CD14-positive monocyte (primary cell): ENCODE results near the gene CHRNA4. TPM values are rescaled to one million over a fixed set of nuclear protein-coding genes. Genes with fewer than 3 reads are reported as not detected.

Experiments
- DNase-seq, 3 donors: peaks; one replicate each; pipeline ENCODE4 v3.0.0-alpha.2; 2011 to 2022
- H2AFZ ChIP-seq: 2 replicates; pipeline ENCODE4 v1.6.0; 2012; ENCODE audit warnings: mild to moderate bottlenecking, low read depth, low read length, inconsistent platforms; ENCODE audit not compliant: insufficient read depth, poor library complexity, severe bottlenecking
- H3K27ac ChIP-seq, 2 donors: 1 replicate in 1 of 2; 2 replicates in 1 of 2; pipeline ENCODE4 v1.5.1; 2012 to 2013; ENCODE audit warnings: low read length in 2 of 2, control low read depth in 1 of 2, inconsistent platforms in 1 of 2, low read depth in 1 of 2, mild to moderate bottlenecking in 1 of 2
- H3K27me3 ChIP-seq, 2 donors: one replicate each; pipeline versions ENCODE4 v1.6.0 to v1.6.1; 2011 to 2013; ENCODE audit warnings: low read length in 2 of 2; ENCODE audit not compliant: control insufficient read depth in 2 of 2, insufficient read depth in 2 of 2
- H3K36me3 ChIP-seq, 2 donors: replicated peaks in 1 of 2; 1 replicate in 1 of 2; 2 replicates in 1 of 2; pipeline versions ENCODE4 v1.5.1 to v1.6.1; 2012 to 2013; ENCODE audit warnings: low read length in 2 of 2, control low read depth in 1 of 2, inconsistent platforms in 1 of 2, mild to moderate bottlenecking in 1 of 2; ENCODE audit not compliant: insufficient read depth in 2 of 2, control insufficient read depth in 1 of 2
- H3K4me1 ChIP-seq, 2 donors: 1 replicate in 1 of 2; 2 replicates in 1 of 2; pipeline versions ENCODE4 v1.5.1 to v1.6.1; 2012 to 2013; ENCODE audit warnings: low read length in 2 of 2, control low read depth in 1 of 2, inconsistent platforms in 1 of 2, mild to moderate bottlenecking in 1 of 2, moderate library complexity in 1 of 2; ENCODE audit not compliant: insufficient read depth in 2 of 2, control insufficient read depth in 1 of 2
- H3K4me2 ChIP-seq: replicated peaks from 2 replicates; pipeline ENCODE3; 2012; ENCODE audit warnings: low read length, moderate library complexity, mild to moderate bottlenecking; ENCODE audit not compliant: poor library complexity, severe bottlenecking; ENCODE audit errors: extremely low read depth
- H3K4me3 ChIP-seq, 3 experiments: fragments of 200-600 bp in 1 of 3; sonication (generic) in 1 of 3; replicated peaks in 1 of 3; 1 replicate in 2 of 3; 2 replicates in 1 of 3; pipeline ENCODE4 v1.5.1; 2011 to 2013; ENCODE audit warnings: low read length in 3 of 3, mild to moderate bottlenecking in 3 of 3, control low read depth in 2 of 3, low read depth in 2 of 3, inconsistent platforms in 1 of 3, moderate library complexity in 1 of 3
- H3K79me2 ChIP-seq: 2 replicates; pipeline ENCODE4 v1.6.0; 2012; ENCODE audit warnings: mild to moderate bottlenecking, control low read depth, inconsistent platforms, low read length, moderate library complexity; ENCODE audit not compliant: insufficient read depth
- H3K9ac ChIP-seq: 2 replicates; pipeline ENCODE4 v1.6.0; 2017; ENCODE audit warnings: low read length, mild to moderate bottlenecking; ENCODE audit not compliant: insufficient read depth, poor library complexity, severe bottlenecking
- H3K9me3 ChIP-seq, 2 donors: replicated peaks in 1 of 2; 1 replicate in 1 of 2; 2 replicates in 1 of 2; pipeline versions ENCODE4 v1.5.1 to v1.6.1; 2012 to 2013; ENCODE audit warnings: low read length in 2 of 2, control low read depth in 1 of 2; ENCODE audit not compliant: control insufficient read depth in 1 of 2, insufficient read depth in 1 of 2
- H4K20me1 ChIP-seq: 2 replicates; pipeline ENCODE4 v1.6.0; 2012; ENCODE audit warnings: mild to moderate bottlenecking, low read length, control low read depth, moderate library complexity; ENCODE audit not compliant: insufficient read depth
- H3K27ac Mint-ChIP-seq, 7 donors: one replicate each; pipeline ENCODE4 v1.8.0; 2020; ENCODE audit warnings: mild to moderate bottlenecking in 7 of 7, mixed read lengths in 7 of 7, moderate library complexity in 6 of 7, inconsistent platforms in 2 of 7
- H3K27me3 Mint-ChIP-seq, 3 donors: one replicate each; pipeline ENCODE4 v1.8.0; 2021 to 2022; ENCODE audit warnings: low read depth in 3 of 3, mild to moderate bottlenecking in 3 of 3, mixed read lengths in 3 of 3, moderate library complexity in 3 of 3, inconsistent platforms in 1 of 3
- H3K36me3 Mint-ChIP-seq, 2 donors: one replicate each; pipeline ENCODE4 v1.8.0; 2020; ENCODE audit warnings: mixed read lengths in 2 of 2, inconsistent platforms in 1 of 2, mild to moderate bottlenecking in 1 of 2
- H3K4me1 Mint-ChIP-seq: one replicate; pipeline ENCODE4 v1.8.0; 2020; ENCODE audit warnings: mild to moderate bottlenecking, mixed read lengths
- H3K4me3 Mint-ChIP-seq, 2 donors: one replicate each; pipeline ENCODE4 v1.8.0; 2020; ENCODE audit warnings: mild to moderate bottlenecking in 2 of 2, mixed read lengths in 2 of 2, moderate library complexity in 1 of 2
- H3K9me3 Mint-ChIP-seq, 7 donors: one replicate each; pipeline ENCODE4 v1.8.0; 2020 to 2022; ENCODE audit warnings: mixed read lengths in 7 of 7, mild to moderate bottlenecking in 6 of 7, moderate library complexity in 6 of 7, inconsistent platforms in 2 of 7
- WGBS: methylation state at CpG from one replicate; pipeline ENCODE4 v1.1.5; 2013; ENCODE audit warnings: missing lambda C conversion rate; ENCODE audit not compliant: insufficient coverage; 5-methylcytosine and 5-hydroxymethylcytosine counted together
- intact Hi-C, 2 donors: fragments of 100-400 bp; cut with micrococcal nuclease; formaldehyde crosslinking; loops; one replicate each; pipeline versions ENCODE4 v1.15.0 to v1.15.1; 2023
- polyA plus RNA-seq, 3 donors: library from polyadenylated mRNA; depleted of rRNA in 1 of 3; unstranded in 2 of 3; stranded (reverse) in 1 of 3; fragments of 300-500 nt in 2 of 3; fragments of >200 nt in 1 of 3; fragmentation: Illumina TruSeq in 2 of 3; gene quantifications; 1 replicate in 2 of 3; 2 replicates in 1 of 3; pipeline ENCODE4 v1.2.3, GENCODE V29; 2012 to 2021
- TF ChIP-seq, protein P1 (sequence below): fragments of 200-600 bp; IDR thresholded peaks from one replicate; pipeline ENCODE4 v1.8.0; 2022; ENCODE audit warnings: antibody characterized with exemption, mild to moderate bottlenecking

CHRNA4 gene
- polyA plus RNA-seq, 3 donors, result not detected

DNA sequence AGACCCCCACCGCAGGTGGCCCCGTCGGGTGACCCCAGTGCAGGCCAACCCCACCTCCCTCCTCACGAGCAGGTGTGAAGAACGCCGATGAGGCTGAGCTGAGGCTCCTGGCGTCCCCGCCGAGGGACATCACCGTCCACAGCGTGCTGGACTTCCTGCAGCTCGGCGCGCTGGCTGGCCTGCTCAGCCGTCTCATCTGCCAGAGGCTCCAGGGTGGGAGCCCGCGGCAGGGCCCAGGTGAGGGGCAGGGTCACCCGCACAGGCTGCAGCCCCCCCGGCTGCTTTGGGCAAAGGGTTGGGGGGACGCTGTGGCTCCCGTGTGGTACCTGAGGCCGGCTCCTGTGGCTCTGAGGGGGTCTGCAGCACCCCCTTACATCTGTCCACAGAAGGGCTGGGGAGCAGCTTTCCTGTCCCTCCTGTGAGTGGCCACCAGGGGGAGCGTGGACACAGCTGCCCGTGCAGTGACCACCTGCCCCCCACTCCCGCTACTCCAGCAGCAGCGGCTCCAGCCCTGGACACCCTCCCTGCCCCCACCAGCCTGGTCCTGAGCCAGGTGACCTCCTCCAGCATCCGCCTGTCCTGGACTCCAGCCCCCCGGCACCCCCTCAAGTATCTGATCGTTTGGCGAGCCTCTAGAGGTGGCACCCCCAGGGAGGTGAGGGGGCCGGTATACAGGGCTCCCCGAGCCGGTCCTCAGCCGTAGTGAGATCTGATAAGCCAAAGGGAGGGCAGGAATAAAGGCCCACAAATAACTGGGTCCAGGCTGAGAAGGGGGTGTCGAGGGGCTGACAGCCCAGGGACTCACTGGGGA, 51.7 kb downstream of the CHRNA4 start:
- Histone ChIP-seq H3K36me3 (no peaks in the 10 kb centered on the region), H3K27me3 (no peaks in the 10 kb centered on the region), H3K4me3 (no peak overlapping the region), H3K9ac (no peak overlapping the region), H3K9me3 (no peaks in the 10 kb centered on the region), H4K20me1 (no peaks in the 10 kb centered on the region), H3K79me2 (no peaks in the 10 kb centered on the region), H3K4me1 (no peaks in the 10 kb centered on the region), H3K4me2 (no peak overlapping the region), H3K27ac (no peak overlapping the region), H2AFZ (no peak overlapping the region)
- peaks cover 0 to 2% (median 2%) of the 10 kb centered on the region in 3 donors for H3K27me3 Mint-ChIP-seq
- no peak overlapping the region for H3K27ac Mint-ChIP-seq
- H3K36me3 Mint-ChIP-seq, result no peaks in the 10 kb centered on the region
- WGBS, result 47% methylated on average over 24 of the region's 35 CpGs
- H3K9me3 Mint-ChIP-seq, result peaks cover 0 to 1% (median 0%) of the 10 kb centered on the region in 7 donors
- intact Hi-C loops, result loop anchor here in 1 of 2 donors (2.0 kb wide), 1 partner anchor 71 kb away; no protein-coding TSS in a partner anchor
- DNase-seq, result peak in 1 of 3 donors; percentile 37
- TF ChIP-seq, protein P1, sequence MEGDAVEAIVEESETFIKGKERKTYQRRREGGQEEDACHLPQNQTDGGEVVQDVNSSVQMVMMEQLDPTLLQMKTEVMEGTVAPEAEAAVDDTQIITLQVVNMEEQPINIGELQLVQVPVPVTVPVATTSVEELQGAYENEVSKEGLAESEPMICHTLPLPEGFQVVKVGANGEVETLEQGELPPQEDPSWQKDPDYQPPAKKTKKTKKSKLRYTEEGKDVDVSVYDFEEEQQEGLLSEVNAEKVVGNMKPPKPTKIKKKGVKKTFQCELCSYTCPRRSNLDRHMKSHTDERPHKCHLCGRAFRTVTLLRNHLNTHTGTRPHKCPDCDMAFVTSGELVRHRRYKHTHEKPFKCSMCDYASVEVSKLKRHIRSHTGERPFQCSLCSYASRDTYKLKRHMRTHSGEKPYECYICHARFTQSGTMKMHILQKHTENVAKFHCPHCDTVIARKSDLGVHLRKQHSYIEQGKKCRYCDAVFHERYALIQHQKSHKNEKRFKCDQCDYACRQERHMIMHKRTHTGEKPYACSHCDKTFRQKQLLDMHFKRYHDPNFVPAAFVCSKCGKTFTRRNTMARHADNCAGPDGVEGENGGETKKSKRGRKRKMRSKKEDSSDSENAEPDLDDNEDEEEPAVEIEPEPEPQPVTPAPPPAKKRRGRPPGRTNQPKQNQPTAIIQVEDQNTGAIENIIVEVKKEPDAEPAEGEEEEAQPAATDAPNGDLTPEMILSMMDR, result peak; percentile 85
- no peaks in the 10 kb centered on the region for H3K4me1 Mint-ChIP-seq
- H3K4me3 Mint-ChIP-seq, result no peak overlapping the region

DNA sequence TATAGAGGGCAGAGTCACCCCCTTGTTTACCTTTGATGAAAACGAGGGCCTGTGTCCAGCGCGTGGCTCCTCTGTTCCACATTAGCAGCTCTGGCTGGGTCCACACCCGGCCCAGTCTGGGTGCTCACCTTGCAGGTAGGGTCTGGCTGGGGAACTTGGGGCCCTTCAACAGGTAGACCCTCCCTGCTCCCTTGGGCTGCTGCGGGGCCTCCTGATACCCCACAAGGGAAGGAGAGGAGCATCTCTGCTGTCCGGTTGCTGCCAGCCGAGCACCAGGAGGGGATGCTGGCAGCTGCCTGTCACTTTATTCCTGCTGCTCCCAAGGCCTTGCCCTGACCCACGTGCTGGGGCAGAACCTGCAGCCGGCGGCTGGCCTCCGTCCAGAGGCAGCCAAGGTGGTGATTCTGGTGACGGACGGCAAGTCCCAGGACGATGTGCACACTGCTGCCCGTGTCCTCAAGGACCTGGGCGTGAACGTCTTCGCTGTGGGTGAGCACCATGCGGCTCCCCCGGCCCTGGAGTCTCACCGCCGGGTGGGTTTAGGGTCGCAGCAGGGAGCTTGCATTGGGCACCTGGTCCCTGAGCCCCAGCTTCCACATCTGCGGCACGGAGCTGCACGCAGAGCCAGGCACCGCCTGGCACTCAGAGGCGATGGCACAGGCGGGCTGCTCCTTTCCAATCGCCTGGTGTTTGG, 52.8 kb downstream of the CHRNA4 start:
- no peak overlapping the region for H2AFZ ChIP-seq
- H3K27ac ChIP-seq, result no peak overlapping the region
- H3K9ac ChIP-seq, result no peak overlapping the region
- no peak for DNase-seq
- H3K9me3 Mint-ChIP-seq, result peaks cover 0 to 1% (median 0%) of the 10 kb centered on the region in 7 donors
- 89% methylated on average over 29 of the region's 30 CpGs for WGBS
- TF ChIP-seq, protein P1, result no peak
- H3K9me3 ChIP-seq, result no peaks in the 10 kb centered on the region
- no peaks in the 10 kb centered on the region for H3K36me3 ChIP-seq
- no peak overlapping the region for H3K27ac Mint-ChIP-seq
- H3K27me3 ChIP-seq, result no peaks in the 10 kb centered on the region
- H3K4me3 ChIP-seq, result no peak overlapping the region
- H3K4me2 ChIP-seq, result no peak overlapping the region
- intact Hi-C loops, result no loop called here
- no peaks in the 10 kb centered on the region for H3K4me1 Mint-ChIP-seq
- no peaks in the 10 kb centered on the region for H4K20me1 ChIP-seq
- H3K27me3 Mint-ChIP-seq, result peaks cover 0 to 2% (median 2%) of the 10 kb centered on the region in 3 donors
- no peaks in the 10 kb centered on the region for H3K36me3 Mint-ChIP-seq
- no peaks in the 10 kb centered on the region for H3K79me2 ChIP-seq
- H3K4me1 ChIP-seq, result no peaks in the 10 kb centered on the region
- no peak overlapping the region for H3K4me3 Mint-ChIP-seq
